Forelimb muscle (tissue), 1 donor: Measurements from ENCODE around the gene DGKE. TPM values are rescaled to one million over a fixed set of nuclear protein-coding genes. Genes with fewer than 3 reads are reported as not detected.

ENCODE experiments used
- DNase-seq: peaks from one replicate; pipeline ENCODE4 v3.0.0-alpha.2; 2013; ENCODE audit warnings: low read depth
- polyA plus RNA-seq: library from polyadenylated mRNA; unstranded; fragments of 120-200 nt; gene quantifications from one replicate; pipeline ENCODE4 v1.2.1, GENCODE V29; 2013; ENCODE audit not compliant: insufficient read length

DGKE gene
- polyA plus RNA-seq, 1 donor: 4.7 TPM

DNA sequence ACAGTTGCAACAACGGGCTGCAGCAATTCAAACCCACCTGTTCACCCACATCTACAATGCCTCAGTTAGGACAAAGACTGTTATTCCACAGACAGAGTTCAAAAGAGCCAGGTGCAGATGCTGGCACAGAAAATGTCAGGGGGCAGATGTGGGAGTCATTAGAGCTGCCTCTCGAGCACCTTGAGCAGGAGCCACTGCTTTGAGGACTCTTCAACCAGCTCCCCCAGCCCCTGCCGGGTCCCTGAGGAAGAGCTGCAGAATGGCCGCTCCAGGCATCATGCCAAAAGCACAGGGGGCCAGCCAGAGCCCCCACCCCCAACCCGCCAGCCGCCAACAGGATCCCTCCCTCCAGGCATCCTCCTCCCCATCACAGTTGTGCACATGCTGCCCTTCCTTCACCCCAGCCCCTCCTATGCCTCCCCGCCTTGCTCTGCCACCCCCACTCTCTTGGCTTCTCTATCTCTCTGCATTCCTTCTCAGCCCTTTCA, 21.0 kb upstream of the DGKE start:
- DNase-seq: no peak

DNA sequence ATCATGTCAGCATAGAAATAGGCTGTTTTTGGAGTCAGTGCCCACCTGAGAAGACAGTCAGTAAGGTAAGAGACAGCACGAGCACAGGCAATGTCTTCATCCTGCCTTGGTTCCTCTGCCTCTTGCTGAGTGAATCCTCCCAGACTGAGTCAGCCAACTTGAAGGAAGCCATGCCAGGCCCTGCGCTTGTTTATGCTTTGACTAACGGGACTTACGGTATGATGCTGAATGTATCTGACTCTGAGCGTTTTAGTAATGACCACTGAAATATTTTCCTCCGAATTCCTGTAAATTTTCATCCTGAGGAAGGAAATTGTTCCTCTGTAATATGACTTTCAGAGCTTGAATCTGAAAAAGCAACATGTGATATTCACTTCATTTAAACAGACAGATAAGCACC, 18.2 kb upstream of the DGKE start:
- DNase-seq: no peak

DNA sequence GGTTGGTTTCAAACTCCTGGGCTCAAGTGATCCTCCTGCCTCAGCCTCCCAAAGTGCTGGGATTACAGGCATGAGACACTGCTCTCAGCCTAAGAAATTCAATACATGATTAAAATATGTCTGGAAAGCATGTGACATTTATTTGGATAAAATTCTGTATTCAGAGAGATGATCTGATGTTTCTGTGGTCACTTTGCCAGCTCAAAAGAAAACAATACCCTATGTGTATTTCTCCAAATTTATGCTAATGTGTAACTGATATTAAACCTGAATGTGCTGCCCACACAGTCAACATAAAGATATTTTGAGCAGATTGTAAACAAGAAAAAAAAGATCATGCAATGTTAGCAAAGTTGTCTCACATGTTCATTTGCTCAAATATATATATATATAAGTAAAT, 16.9 kb upstream of the DGKE start:
- DNase-seq: no peak

DNA sequence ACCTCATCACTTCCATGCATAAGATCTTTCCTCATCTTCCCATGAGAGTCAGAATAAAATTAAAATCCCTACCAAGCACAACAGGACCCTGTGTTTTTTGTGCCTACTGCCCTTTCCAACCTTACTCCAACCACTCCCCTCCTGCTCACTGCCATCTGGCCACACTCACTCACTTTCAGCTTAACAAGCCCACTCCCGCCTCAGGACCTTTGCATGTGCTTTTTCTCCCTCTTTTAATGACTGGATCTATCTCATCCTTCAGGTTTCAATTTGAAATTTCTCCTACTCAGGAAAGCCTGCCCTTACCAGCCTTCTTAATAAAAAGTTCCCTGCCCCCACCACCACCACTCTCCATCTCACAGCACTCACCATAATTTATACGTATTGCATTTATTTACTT, 14.9 kb upstream of the DGKE start:
- no peak for DNase-seq

GRCh38 chr17:56819431-56820145, 14.4 kb upstream of the DGKE start:
- peak; percentile 34 for DNase-seq

GRCh38 chr17:56820207-56820606, 13.7 kb upstream of the DGKE start:
- DNase-seq: no peak

GRCh38 chr17:56821847-56822534, 12.0 kb upstream of the DGKE start:
- no peak for DNase-seq

DNA sequence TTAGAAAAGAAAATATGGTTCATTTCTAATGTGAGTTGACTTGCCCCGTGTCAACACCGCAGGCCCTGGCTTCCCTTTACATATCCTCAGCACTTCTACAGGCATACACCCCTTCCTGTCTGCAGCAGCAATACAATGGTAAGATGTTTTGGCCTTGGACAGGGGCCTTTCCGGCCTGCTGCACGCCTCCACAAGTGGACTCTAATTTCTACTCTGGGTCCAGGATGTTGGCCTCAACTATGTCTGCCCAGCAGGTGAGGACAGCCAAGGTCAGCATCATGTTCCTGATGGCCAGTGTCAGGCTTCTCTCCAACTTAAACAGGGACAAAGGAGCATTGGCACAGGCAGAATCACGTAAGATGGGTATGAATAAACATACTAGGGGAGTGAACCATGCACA, 11.2 kb upstream of the DGKE start:
- no peak for DNase-seq

DNA sequence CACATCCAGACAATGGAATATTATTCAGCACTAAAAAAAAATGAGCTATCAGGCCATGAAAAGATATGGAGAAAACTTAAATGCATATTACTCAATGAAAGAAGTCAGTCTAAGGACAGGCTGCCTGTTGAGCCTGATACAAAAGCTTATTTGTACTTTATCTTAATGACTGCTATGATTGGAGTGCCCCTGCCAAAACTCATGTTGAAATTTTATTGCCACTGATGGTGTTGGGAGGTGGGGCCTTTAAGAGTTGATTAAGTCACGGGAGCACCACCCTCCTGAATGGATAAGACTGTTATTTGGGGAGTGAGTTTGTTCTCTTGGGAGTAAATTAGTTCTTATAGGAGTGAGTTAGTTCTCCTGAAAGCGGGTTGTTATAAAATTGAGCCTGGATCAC, 10.1 kb upstream of the DGKE start:
- DNase-seq: no peak

DNA sequence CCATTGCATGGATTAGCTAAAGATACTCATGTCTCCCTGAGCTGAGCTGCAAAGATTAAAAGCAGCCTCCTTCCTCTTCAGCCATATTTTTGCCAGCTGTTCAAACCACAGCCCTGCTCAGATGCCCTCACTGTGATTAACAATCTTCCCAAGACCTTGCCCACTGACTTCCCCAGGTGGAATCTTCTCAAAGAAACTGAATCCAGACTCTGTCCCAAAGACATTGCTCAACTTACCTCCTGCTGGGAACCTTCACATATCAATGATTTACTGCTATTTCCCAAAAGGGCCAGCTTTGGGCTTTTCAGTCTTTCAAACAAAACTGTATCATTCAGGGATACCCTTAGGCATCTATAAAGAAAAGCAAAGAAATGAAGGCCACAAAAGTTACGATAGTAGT, 9.4 kb upstream of the DGKE start:
- no peak for DNase-seq

DNA sequence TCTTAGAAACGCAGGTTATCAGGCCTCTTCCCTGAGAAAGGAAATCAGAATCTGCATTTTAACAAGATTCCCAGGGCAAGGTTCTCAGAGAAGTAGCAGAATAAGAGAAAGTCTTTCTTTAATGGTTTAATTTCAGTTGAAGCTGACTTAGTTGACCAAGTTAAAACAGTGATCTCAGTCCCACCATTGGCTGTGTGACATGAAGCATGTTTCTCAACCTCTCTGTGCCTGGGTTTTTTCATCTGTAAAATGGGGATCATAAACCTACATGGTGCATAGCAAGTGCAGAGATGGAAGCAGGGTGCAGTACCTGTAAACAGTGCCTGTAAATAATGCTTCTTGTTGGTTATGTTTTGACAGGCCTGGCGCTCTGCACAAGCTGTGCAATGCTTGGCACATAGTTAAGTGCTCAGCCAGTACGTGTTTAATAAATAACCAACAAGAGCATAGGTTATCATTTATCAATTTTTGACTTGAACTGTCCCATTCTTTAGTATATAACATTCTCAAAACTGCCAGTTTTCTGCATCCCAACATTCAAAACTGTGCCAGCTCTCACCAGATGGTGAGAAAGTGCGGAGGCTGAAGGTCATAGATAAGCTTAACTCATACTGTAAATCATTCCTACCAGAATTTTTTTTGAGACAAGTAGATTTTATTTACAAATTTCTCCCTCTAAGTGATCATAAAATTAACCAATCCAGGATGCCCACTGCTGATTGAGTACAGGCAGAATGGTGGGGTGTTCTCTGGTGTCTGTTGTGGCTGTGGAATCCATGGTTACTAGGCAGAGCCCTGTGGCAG, 7.1 kb upstream of the DGKE start:
- DNase-seq: no peak

- no peak for DNase-seq
These were observed 3.1 kb upstream of the DGKE start for GRCh38 chr17:56830726-56831368.

- DNase-seq: no peak
These were observed 2.4 kb upstream of the DGKE start for GRCh38 chr17:56831369-56832095.

GRCh38 chr17:56832446-56832845, 1.5 kb upstream of the DGKE start:
- no peak for DNase-seq

DNA sequence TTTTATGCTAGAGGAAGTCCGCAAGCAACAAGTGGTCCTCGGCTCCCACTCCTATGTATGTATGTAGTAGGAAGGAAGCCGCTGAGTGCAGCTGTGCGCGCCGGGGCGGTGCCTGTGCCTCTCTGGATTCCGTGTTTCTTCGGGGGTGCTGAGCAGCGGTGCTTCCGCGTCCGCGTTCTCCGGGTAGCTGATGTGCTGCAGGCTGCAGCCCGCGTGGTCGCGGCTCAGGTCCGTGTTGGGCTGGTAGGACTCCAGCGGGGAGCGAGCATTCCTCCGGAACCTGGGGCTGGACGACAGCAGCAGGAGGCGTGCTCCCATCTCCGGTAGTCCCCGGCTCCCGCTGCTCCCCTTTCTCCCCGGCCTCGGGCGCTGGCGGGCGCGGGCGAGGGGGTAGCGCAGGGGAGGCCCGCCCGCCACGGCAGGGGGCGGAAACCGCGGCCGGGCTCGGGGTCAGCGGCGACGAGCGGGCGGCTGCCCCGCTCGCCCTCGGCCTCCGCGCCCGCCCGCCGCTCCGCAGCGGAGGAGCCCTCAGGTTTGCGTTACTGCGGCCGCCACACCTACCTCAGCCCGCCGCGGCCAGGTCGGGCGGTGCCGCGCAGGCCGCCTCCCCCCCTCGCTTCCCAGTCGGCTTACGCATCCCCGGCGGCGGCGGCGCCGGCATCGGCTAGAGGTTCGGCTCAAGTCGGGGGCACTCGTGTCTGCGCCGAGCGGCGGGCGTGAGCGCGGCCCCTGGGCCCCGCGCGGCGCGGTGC, 718 bp upstream of the DGKE start:
- no peak for DNase-seq

DNA sequence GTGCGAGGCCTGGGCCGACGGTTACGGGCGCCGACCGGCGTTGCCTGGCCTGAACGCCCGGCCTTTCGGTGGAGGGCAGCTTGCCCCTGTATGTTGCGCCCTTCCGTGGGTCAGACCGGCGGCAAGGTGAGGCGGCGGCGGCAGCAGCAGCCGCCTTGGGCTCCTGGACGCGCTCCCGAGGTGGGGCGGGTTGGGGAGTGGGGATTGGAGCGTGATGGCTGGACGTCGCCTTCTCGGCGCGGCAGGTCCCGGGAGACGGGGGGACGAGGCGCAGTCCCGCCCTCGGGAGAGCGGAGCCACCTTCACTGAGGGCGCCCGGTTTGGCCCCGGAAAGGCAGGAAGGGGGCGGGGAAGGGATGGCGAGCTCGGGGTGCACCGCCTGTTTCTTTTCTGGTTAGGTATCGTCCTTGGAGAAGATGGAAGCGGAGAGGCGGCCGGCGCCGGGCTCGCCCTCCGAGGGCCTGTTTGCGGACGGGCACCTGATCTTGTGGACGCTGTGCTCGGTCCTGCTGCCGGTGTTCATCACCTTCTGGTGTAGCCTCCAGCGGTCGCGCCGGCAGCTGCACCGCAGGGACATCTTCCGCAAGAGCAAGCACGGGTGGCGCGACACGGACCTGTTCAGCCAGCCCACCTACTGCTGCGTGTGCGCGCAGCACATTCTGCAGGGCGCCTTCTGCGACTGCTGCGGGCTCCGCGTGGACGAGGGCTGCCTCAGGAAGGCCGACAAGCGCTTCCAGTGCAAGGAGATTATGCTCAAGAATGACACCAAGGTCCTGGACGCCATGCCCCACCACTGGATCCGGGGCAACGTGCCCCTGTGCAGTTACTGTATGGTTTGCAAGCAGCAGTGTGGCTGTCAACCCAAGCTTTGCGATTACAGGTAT, 671 bp downstream of the DGKE start:
- DNase-seq: no peak

GRCh38 chr17:56835264-56835585, 1.3 kb downstream of the DGKE start:
- no peak for DNase-seq

- DNase-seq: no peak
These were observed 4.7 kb downstream of the DGKE start for GRCh38 chr17:56838687-56839086.

GRCh38 chr17:56842577-56842976, 8.6 kb downstream of the DGKE start:
- DNase-seq: no peak

- DNase-seq: no peak
These were observed 12.0 kb downstream of the DGKE start for GRCh38 chr17:56845934-56846333.
